ENCODE measurements around the gene EIF4E1B.

DNA sequence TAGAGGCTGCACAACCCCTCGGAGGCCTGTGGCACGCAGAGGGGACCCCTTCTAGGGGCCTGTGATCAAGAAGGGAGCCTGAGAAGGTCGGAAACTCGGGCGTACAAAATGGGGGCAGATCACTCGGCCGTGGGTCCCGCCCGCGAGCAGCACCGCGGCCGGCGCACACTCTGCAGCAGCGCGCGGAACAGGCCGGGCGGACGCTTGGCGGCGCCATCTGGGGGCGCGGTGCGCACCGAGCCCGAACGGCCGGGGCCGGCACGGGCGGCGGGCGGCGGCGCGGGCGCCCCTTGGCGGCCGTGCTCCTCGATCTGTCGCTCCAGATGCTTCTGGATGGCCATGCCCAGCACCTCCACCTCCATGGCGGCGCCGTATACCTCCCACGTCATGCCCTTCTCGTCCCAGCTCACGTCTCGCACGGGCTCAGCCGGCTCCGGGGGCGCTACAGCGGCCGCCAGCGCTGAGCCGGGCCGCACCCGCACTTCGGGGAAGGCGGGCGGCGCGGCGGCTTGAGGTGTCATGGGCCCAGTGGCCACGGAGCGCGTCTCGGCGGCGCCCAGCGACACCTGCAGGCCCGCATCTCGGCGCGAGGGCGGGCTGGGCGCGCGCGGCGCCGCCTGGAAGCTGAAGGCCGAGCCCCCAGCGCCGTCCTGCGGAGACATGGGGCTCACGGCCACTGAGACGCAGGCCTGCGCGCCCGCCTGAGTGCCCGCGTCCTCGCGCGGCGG lies 33.6 kb upstream of the EIF4E1B start:
- TF ChIP-seq EZH2 (IDR thresholded peaks at IDR 0.05) (no peak), POLR2AphosphoS5 (IDR thresholded peaks at IDR 0.05; ENCODE audit: borderline replicate concordance, low read depth, low read length) (no peak), FOXP2 (optimal IDR thresholded peaks at IDR 0.05; ENCODE audit: control extremely low read depth, extremely low read length, insufficient read depth) (no peak)

Measured in SK-N-MC (cell line).